Measurements from ENCODE around the gene SNX20. TPM values are rescaled to one million over a fixed set of nuclear protein-coding genes. Genes with fewer than 3 reads are reported as not detected.
A peak's percentile ranks its signal among the peaks of the same experiment; 100 is the strongest.

Gene SNX20, protein sequence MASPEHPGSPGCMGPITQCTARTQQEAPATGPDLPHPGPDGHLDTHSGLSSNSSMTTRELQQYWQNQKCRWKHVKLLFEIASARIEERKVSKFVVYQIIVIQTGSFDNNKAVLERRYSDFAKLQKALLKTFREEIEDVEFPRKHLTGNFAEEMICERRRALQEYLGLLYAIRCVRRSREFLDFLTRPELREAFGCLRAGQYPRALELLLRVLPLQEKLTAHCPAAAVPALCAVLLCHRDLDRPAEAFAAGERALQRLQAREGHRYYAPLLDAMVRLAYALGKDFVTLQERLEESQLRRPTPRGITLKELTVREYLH
- polyA plus RNA-seq (ENCODE audit: low read depth in 6 of 6): 10 to 100 TPM; 29.0 to 47.0 (median 38.9) TPM

DNA sequence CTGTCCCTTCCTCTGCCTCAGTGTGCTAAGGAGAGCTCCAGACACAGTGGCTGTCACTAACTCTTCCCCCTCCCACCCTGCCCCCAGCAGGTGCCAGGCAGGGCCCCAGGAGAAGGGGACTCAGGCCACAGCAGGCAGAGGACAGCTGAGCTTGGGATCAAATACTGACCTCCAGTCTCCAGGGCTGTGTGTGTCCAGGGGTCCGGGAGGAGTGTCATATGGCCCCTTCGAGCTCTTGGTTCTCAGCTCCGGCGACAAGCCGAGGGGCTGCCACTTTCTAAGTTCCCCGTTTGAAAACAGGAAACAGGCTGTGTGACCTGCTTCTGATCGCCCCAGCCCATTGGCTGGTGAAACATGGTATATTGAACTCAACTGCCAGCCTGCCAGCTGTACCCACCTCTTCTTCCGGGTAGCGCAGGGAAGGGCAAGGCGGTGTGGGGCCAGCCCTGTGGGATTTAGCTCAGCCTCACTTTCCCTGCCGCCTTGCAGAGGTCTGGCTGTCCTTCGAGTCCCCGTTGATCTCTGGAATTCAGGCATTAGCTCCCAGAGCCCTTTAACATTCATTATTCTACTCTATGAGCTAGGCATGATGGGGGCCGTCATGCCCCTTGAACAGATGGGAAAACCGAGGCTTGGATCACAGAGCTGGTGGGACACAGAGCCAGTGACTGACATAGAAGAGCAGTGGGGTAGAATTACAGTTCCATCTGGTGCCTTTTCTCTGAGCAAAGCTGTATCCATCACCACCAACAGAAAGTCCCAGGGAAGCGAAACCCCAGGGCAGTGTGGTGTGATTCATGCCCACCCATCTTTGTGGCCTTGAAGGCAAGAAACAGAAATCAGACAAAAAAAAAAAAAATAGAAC, at the start of gene SNX20:
TSS of gene SNX20 (minus strand) at position 292 of the 865 bp plus-strand sequence. CDS start 3,786 bp downstream, outside the sequence.
- Mint-ChIP-seq H3K27ac (peak within 1 kb of the TSS; percentile 95 to 98 (median 98)), H3K27me3 (no peaks in the 10 kb centered on the region), H3K4me1 (peaks cover 61 to 87% (median 75%) of the 10 kb centered on the region in 3 donors), H3K36me3 (peaks cover 10 to 22% of the 10 kb centered on the region in 2 donors), H3K4me3 (peak within 1 kb of the TSS; percentile 81 to 97 (median 94)), H3K9me3 (no peaks in the 10 kb centered on the region)
- DNase-seq (peak; percentile 71), ATAC-seq (ENCODE audit: low read depth in 2 of 2) (peak; percentile 78 to 82)

DNA sequence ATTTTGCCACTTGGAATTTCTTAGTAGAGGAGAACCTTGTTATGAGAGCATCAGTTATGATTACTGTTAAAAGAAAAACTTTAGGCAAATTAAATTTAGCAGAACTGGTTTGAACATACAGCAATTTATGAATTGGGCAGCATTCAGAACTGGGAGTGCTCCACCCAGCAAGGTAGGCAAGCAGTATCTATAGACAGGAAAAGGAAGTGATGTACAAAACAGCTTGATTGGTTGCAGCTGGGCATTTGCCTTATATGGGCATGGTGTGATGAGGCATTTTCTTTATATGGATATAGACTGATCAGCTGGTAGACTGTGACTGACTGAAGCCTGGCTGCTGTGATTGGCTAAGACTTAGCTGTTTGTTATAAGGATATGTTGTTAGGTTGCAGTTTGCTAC, 43.2 kb upstream of the SNX20 start:
- ATAC-seq (ENCODE audit: low read depth in 2 of 2) (peak; percentile 58 to 65), DNase-seq (no peak)
- no peak overlapping the region for H3K4me3 Mint-ChIP-seq
- peaks cover 5 to 30% (median 14%) of the 10 kb centered on the region in 7 donors for H3K9me3 Mint-ChIP-seq
- peaks cover 7 to 8% of the 10 kb centered on the region in 2 donors for H3K36me3 Mint-ChIP-seq
- peaks cover 0 to 5% (median 0%) of the 10 kb centered on the region in 3 donors for H3K4me1 Mint-ChIP-seq
- no peaks in the 10 kb centered on the region for H3K27me3 Mint-ChIP-seq
- no peak overlapping the region for H3K27ac Mint-ChIP-seq

DNA sequence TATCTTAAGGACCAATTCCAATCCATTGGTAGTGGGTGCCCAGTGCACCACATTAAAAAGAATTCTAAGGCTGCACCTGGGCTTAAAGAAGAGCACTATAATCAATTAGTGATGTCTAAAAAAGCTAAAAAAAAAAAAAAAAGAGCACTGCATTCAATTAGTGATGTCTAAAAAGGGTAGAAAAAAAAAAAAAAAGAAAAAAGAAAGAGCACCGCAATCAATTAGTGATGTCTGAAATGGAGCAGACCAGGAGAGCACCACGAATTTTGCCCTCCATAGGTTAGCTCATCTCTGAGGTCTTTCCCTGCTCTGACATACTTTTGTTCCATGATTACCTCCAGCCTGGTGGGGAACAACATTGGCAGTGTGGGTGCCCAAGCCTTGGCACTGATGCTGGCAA, 41.8 kb upstream of the SNX20 start:
- Mint-ChIP-seq H3K27me3 (no peaks in the 10 kb centered on the region), H3K9me3 (peaks cover 5 to 30% (median 14%) of the 10 kb centered on the region in 7 donors), H3K4me3 (no peak overlapping the region), H3K27ac (no peak overlapping the region), H3K36me3 (peaks cover 7 to 8% of the 10 kb centered on the region in 2 donors), H3K4me1 (peaks cover 0 to 5% (median 0%) of the 10 kb centered on the region in 3 donors)
- DNase-seq: no peak
- no peak for ATAC-seq (ENCODE audit: low read depth in 2 of 2)

DNA sequence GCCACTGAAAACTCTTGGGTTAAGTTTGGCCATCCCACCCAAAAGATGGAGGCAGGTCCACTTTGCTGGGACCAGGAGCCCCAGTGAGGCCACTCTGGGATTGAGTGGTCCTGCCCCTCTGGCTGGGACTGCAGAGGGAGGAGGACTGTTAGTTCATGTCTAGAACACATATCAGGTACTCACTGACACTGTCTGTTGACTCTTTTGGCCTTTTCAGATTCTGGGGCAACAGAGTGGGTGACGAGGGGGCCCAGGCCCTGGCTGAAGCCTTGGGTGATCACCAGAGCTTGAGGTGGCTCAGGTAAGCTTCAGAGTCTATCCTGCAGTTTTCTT, 41.3 kb upstream of the SNX20 start:
- Mint-ChIP-seq H3K36me3 (peaks cover 7 to 8% of the 10 kb centered on the region in 2 donors), H3K27ac (no peak overlapping the region), H3K9me3 (peaks cover 5 to 30% (median 14%) of the 10 kb centered on the region in 7 donors), H3K4me3 (no peak overlapping the region), H3K4me1 (peaks cover 0 to 5% (median 0%) of the 10 kb centered on the region in 3 donors), H3K27me3 (no peaks in the 10 kb centered on the region)
- no peak for ATAC-seq (ENCODE audit: low read depth in 2 of 2)
- DNase-seq: no peak

DNA sequence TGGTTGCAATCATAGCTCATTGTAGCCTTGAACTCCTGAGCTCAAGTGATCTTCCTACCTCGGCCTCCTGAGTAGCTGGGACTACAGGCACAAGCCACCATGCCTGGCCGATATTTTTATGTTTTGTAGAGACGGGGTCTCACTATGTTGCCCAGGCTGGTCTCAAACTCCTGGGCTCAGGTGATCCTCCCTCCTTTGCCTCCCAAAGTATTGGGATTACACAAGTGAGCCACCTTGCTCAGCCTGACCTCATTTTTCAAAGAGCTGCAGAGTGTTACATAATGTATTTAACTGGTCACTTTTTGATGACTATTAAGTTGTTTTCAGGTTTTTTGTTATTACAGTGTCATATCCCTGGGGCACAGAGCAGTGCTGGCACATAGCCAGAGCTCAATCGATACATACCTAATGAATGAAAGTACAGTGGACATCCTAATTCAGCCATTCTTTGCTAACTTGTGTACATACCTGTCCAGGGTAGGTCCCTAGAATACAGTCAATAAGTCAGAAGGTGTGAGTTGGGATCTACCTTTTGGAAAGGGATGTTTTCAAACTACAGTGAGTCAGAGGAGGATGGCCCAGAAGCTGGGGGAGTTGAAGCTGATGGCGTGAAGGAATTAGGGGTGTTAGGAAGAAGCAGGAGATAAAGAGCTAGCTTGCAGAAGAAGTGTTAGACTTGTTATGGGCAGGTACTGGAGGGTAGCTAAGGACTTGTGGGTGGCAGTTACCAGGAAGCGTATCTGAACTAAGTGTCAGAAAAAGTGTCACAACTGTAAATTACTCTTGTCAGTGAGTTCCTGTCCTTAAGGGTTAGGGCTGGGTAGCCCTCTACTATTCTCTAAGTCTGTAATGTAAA, 40.7 kb upstream of the SNX20 start:
- no peaks in the 10 kb centered on the region for H3K27me3 Mint-ChIP-seq
- no peak overlapping the region for H3K27ac Mint-ChIP-seq
- ATAC-seq (ENCODE audit: low read depth in 2 of 2): no peak
- no peak for DNase-seq
- H3K36me3 Mint-ChIP-seq: peaks cover 7 to 8% of the 10 kb centered on the region in 2 donors
- H3K9me3 Mint-ChIP-seq: peaks cover 5 to 30% (median 14%) of the 10 kb centered on the region in 7 donors
- no peak overlapping the region for H3K4me3 Mint-ChIP-seq
- H3K4me1 Mint-ChIP-seq: peaks cover 0 to 5% (median 0%) of the 10 kb centered on the region in 3 donors

DNA sequence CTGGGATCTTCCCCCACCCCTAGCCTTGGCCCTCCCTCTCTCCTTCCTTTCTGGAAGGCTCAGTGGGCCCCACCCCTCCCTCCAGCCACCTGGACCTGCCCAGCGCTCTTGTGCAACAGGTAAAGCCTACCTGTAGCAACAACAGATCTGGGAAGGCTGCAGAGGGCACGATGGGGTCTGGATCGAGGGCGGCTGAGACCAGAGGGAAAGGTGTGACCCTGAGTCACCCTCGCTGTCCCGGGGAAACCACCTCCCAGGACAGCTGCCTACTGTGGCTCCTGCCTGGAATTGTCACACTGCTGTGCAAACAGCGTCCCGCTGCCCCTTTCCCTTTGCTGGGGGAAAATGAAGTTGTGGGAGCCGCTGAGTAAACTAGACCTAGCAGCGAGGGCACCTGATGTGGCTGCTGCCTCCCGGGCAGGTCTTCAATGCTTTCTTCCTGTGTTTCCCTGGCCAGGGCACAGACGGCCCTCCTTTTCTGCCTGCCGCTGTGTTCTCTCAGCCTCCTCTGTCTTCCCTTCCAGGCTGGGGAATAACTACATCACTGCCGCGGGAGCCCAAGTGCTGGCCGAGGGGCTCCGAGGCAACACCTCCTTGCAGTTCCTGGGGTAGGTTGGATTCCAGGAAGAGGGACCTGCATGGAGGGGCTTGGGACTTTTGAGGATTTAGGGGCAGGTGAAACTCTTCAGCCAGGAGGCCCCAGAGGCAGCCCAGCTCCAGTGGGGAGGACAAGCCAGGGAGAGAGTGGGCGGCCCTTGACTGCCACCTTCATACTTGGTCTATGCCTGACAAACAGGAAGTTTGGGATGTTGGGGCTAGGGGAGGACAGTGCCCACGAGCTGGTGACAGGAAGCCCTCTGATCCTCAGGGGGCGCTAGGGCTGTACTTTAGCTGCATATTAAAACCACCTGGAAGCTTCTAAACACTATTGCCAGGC, 38.6 kb upstream of the SNX20 start:
- H3K27ac Mint-ChIP-seq: peak overlapping the region in 2 of 6 donors; percentile 61 to 62

DNA sequence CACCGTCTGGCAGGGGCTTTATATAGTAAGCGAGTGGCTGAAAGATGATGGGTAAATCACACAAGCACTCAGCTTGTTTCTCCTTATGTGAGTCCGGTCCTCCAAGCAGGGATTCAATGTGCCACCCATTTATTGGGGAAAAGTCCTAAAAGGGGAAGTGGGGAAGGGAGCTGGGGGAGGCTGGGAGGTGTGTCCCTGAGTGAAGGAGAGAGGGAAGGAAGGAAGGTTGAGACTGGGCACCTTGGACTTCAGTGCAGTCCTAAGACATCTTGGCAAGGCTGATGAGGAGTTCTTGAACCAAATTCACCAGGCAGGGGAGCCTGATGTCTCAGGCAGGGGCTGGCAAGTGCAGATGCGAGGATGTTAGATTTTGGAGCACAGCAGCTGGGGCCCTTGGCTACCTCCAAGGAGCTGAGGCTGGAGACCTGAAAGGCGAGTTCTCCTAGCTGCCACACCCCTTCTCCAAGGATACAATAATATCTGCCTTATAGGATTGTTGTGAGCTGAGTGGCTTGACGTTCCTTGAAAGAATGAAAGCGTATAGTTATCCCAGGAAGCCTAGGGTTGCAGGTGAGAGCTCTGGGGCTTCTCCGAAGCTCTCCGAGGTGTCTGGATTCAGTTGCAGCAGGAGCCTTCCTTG, 37.8 kb upstream of the SNX20 start:
- H3K27ac Mint-ChIP-seq: no peak overlapping the region
- H3K4me1 Mint-ChIP-seq: peaks cover 0 to 5% (median 0%) of the 10 kb centered on the region in 3 donors
- H3K36me3 Mint-ChIP-seq: peaks cover under 1 to 8% of the 10 kb centered on the region in 2 donors
- ATAC-seq (ENCODE audit: low read depth in 2 of 2): no peak
- DNase-seq: no peak
- no peak overlapping the region for H3K4me3 Mint-ChIP-seq
- no peaks in the 10 kb centered on the region for H3K27me3 Mint-ChIP-seq
- peaks cover 0 to 17% (median 3%) of the 10 kb centered on the region in 7 donors for H3K9me3 Mint-ChIP-seq

More for the DNA sequence above, 38.6 kb upstream of the SNX20 start:
- Mint-ChIP-seq H3K9me3 (peaks cover 4 to 25% (median 11%) of the 10 kb centered on the region in 7 donors), H3K4me1 (peaks cover 0 to 5% (median 0%) of the 10 kb centered on the region in 3 donors), H3K4me3 (no peak overlapping the region), H3K27me3 (no peaks in the 10 kb centered on the region), H3K36me3 (peaks cover 7 to 8% of the 10 kb centered on the region in 2 donors)
- DNase-seq (no peak), ATAC-seq (ENCODE audit: low read depth in 2 of 2) (no peak)

DNA sequence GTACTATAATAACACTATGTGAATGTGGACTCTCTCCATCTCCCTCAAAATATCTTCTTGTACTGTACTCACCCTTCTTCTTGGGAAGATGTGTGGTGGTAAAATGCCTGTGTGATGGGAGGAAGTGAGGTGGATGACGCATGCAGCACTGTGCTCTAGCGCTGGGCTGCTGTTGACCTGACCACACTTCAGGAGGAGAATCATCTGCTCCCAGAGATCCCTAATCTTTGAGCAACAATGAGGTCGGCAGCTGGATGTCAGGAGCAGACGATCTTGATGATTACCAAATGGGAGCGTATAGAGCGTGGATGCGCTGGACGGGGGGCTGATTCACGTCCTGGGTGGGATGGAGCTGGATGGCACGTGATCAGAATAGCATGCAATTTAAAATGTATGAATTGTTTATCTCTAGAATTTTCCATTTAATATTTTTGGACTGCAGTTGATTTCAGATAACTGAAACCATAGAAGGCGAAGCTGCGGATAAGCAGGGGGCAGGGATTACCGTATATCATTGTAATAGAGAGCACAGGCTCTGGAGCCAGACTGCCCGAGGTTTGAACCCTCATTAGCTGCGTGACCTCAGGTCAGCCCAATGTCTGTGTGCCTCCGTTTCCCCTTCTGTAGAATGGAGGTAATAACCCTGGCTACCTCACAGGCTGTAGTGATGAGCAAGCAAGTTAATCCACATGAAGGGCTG, 37.1 kb upstream of the SNX20 start:
- ATAC-seq (ENCODE audit: low read depth in 2 of 2): no peak
- H3K36me3 Mint-ChIP-seq: peaks cover 0 to 8% of the 10 kb centered on the region in 2 donors
- peaks cover 0 to 10% (median 1%) of the 10 kb centered on the region in 7 donors for H3K9me3 Mint-ChIP-seq
- peak overlapping the region in 1 of 6 donors; percentile 4 for H3K27ac Mint-ChIP-seq
- no peak for DNase-seq
- no peak overlapping the region for H3K4me3 Mint-ChIP-seq
- peaks cover 0 to 5% (median 0%) of the 10 kb centered on the region in 3 donors for H3K4me1 Mint-ChIP-seq
- H3K27me3 Mint-ChIP-seq: no peaks in the 10 kb centered on the region

DNA sequence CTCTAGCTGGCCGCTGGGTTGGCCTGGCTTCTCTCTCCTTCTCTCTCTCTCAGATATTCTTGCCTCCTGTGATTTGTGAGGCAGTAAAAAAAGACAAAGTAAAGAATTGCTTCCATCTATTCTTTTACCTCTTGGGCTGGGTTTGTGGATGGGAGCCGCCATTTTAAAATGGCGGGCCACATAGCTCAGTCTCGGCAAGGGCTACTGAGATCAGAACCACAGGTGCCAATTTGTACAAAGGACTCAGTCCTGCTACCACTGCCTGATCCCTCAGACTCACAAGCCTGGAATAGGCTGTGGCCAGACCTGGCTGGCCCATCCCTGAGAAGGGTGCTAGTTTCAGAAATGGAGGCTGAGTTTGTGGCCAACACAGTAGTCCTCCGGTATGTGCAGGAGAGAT, 36.4 kb upstream of the SNX20 start:
- Mint-ChIP-seq H3K4me3 (no peak overlapping the region), H3K27me3 (no peaks in the 10 kb centered on the region), H3K27ac (peak overlapping the region in 1 of 6 donors; percentile 4), H3K4me1 (peaks cover 0 to 5% (median 0%) of the 10 kb centered on the region in 3 donors), H3K36me3 (peaks cover 0 to 4% of the 10 kb centered on the region in 2 donors), H3K9me3 (peaks cover 0 to 4% (median 0%) of the 10 kb centered on the region in 7 donors)
- DNase-seq (no peak), ATAC-seq (ENCODE audit: low read depth in 2 of 2) (no peak)

DNA sequence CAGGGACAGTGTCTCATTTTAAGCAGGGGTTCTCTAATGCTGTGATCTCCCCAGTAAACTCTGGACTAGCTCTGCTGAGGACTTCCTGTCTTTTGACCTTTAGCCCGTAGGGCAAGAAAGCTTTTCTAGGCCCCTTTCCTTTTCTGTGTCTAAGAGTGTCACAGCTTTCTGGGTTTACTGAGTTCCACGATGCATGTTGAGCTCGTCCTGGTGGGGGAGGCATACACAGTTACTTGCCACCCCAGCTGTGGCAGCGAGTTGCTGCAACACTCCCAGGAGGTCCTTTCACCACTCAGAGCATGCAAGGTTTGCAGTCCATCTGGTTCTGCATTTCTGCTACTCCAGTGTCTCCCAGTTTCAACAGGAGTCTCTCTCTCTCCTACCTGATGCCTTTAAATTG, 36.0 kb upstream of the SNX20 start:
- Mint-ChIP-seq H3K4me1 (peaks cover 0 to 5% (median 0%) of the 10 kb centered on the region in 3 donors), H3K36me3 (no peaks in the 10 kb centered on the region), H3K4me3 (no peak overlapping the region), H3K27ac (peak overlapping the region in 2 of 6 donors; percentile 4 to 15), H3K27me3 (no peaks in the 10 kb centered on the region), H3K9me3 (peaks cover 0 to 2% (median 0%) of the 10 kb centered on the region in 7 donors)
- DNase-seq (no peak), ATAC-seq (ENCODE audit: low read depth in 2 of 2) (no peak)

DNA sequence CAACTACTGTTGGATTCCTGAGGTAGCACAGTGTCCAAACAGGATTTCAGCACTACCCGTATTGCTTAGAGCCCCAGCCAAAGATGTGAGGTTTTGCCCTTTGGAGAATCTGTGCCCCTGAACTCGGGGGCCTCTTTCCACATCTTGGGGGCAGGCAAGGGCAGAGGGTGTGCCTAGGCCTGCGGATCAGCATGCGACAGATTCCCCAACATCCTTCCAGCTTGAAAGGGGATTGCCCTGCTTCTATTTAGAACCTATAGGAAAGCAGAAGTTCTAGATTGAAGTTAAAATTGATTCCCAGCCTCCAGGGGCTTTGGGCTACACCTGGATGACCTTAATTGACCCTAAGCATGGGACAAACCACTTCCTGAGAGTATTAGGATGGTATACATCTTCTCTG, 31.8 kb upstream of the SNX20 start:
- no peak overlapping the region for H3K27ac Mint-ChIP-seq
- H3K36me3 Mint-ChIP-seq: no peaks in the 10 kb centered on the region
- peaks cover 16 to 27% (median 23%) of the 10 kb centered on the region in 3 donors for H3K4me1 Mint-ChIP-seq
- no peak for ATAC-seq (ENCODE audit: low read depth in 2 of 2)
- no peaks in the 10 kb centered on the region for H3K9me3 Mint-ChIP-seq
- no peak overlapping the region for H3K4me3 Mint-ChIP-seq
- H3K27me3 Mint-ChIP-seq: no peaks in the 10 kb centered on the region
- DNase-seq: no peak
